ENCODE measurements around the gene RPL39L. TPM values are rescaled to one million over a fixed set of nuclear protein-coding genes. Genes with fewer than 3 reads are reported as not detected.

RPL39L gene
- total and polyA plus RNA-seq, 10 of the 15 experiments (the other 5 are each of a cell fraction or from before 2014, with no cell fraction given), result 12.5 to 67.8 (median 31.3) TPM

DNA sequence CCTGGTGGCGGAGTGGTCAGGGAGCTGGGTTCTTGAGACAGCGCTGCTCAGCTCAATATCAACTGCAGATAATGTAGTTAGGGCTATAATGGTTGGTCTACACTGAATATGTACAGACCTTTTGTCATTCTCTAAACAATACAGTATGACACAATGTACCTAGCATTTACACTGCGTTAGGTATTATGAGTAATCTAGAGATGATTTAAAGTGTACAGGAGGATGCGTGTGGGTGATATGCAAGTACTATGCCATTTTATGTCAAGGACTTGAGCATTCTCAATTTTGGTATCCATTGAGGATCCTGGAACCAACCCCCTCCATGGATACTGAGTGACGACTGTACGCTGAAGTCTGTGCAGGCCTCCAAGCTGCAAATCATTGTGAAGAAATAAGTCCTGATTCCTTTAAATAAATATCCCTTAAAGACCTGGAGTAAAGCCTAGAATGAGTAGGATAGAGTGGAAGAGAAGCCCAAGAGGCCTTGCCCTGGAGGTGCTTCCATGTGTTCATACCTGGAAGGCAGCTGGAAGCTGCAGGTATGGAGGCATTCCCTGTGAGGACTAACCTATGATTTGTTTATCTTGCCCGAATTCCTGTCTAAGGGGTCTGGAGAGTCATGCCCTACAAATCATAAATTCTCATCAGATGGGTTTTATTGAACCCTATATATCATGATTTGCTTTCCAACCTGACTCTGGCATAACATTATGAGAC is 42.3 kb upstream of the RPL39L start:
- Histone ChIP-seq H3K79me2 (ENCODE audit: control insufficient read depth, insufficient read depth, low read length) (no peaks in the 10 kb centered on the region), H3K27me3 (replicated peaks in 1 of 2; ENCODE audit: control insufficient read depth in 2 of 2, insufficient read depth in 2 of 2, low read length in 1 of 2) (no peaks in the 10 kb centered on the region), H3K9ac (ENCODE audit: control insufficient read depth, insufficient read depth, low read length) (no peak overlapping the region), H3K27ac (ENCODE audit: control insufficient read depth, insufficient read depth) (no peak overlapping the region), H3K4me1 (ENCODE audit: control insufficient read depth, insufficient read depth, low read length) (peaks cover 8% of the 10 kb centered on the region), H3K4me2 (ENCODE audit: control insufficient read depth, insufficient read depth) (no peak overlapping the region), H2AFZ (ENCODE audit: control insufficient read depth, low read depth, low read length) (no peak overlapping the region), H3K36me3 (ENCODE audit: control insufficient read depth in 2 of 2, insufficient read depth in 2 of 2, low read length in 1 of 2) (no peaks in the 10 kb centered on the region), H4K20me1 (ENCODE audit: control insufficient read depth, insufficient read depth) (no peaks in the 10 kb centered on the region), H3K9me3 (replicated peaks; ENCODE audit: control insufficient read depth, insufficient read depth, low read length) (no peaks in the 10 kb centered on the region; the same call in 2 of the 3 replicates), H3K4me3 (no peak overlapping the region)
- WGBS (ENCODE audit: insufficient coverage, insufficient replicate concordance, low lambda C conversion rate, missing lambda C conversion rate), result 86% methylated on average over 7 of the region's 7 CpGs
- no peak for DNase-seq (ENCODE audit: low read depth, low spot score)
- ChIA-PET SMC1A (ENCODE audit: uncharacterized antibody, unreplicated experiment) (interaction anchor here (0.6 kb wide), 1 partner anchor 188 kb away, joined by 3 read pairs; no protein-coding TSS in a partner anchor), RAD21 (ENCODE audit: unreplicated experiment) (no interaction called here), CTCF (interaction anchor here (0.6 to 1.3 kb wide), 2 partner anchors 16 to 73 kb away, joined by 3 to 5 read pairs; no protein-coding TSS in a partner anchor), POLR2A (no interaction called here)
- in situ Hi-C loops (cut with MboI) (no loop called here), intact Hi-C loops (cut with micrococcal nuclease; ENCODE audit: unreplicated experiment) (no loop called here)
- no TSS peak for BruUV-seq (replicated peaks)
- TF ChIP-seq PAX8 (IDR thresholded peaks at IDR 0.05), result no peak
- no peak for TF ChIP-seq CHD4 (IDR thresholded peaks at IDR 0.05)
- TF ChIP-seq, protein P1, sequence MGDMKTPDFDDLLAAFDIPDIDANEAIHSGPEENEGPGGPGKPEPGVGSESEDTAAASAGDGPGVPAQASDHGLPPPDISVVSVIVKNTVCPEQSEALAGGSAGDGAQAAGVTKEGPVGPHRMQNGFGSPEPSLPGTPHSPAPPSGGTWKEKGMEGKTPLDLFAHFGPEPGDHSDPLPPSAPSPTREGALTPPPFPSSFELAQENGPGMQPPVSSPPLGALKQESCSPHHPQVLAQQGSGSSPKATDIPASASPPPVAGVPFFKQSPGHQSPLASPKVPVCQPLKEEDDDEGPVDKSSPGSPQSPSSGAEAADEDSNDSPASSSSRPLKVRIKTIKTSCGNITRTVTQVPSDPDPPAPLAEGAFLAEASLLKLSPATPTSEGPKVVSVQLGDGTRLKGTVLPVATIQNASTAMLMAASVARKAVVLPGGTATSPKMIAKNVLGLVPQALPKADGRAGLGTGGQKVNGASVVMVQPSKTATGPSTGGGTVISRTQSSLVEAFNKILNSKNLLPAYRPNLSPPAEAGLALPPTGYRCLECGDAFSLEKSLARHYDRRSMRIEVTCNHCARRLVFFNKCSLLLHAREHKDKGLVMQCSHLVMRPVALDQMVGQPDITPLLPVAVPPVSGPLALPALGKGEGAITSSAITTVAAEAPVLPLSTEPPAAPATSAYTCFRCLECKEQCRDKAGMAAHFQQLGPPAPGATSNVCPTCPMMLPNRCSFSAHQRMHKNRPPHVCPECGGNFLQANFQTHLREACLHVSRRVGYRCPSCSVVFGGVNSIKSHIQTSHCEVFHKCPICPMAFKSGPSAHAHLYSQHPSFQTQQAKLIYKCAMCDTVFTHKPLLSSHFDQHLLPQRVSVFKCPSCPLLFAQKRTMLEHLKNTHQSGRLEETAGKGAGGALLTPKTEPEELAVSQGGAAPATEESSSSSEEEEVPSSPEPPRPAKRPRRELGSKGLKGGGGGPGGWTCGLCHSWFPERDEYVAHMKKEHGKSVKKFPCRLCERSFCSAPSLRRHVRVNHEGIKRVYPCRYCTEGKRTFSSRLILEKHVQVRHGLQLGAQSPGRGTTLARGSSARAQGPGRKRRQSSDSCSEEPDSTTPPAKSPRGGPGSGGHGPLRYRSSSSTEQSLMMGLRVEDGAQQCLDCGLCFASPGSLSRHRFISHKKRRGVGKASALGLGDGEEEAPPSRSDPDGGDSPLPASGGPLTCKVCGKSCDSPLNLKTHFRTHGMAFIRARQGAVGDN (IDR thresholded peaks at IDR 0.05), result no peak
- TF ChIP-seq CBX3 (IDR thresholded peaks at IDR 0.05; ENCODE audit: borderline replicate concordance, low read depth), result no peak
- no peak for TF ChIP-seq STAT3 (IDR thresholded peaks at IDR 0.05; ENCODE audit: low read depth, low read length)
- no peak for TF ChIP-seq ZNF384 (IDR thresholded peaks at IDR 0.05; ENCODE audit: borderline replicate concordance, low read depth, low read length)
- no peak for TF ChIP-seq ASH2L (IDR thresholded peaks at IDR 0.05; ENCODE audit: borderline replicate concordance, low read depth)
- no peak for TF ChIP-seq BHLHE40 (IDR thresholded peaks at IDR 0.05; ENCODE audit: borderline replicate concordance in 1 of 2, low read depth in 2 of 2, low read length in 1 of 2)
- TF ChIP-seq SMAD5 (IDR thresholded peaks at IDR 0.05; ENCODE audit: low read depth), result no peak
- TF ChIP-seq SMARCA5 (IDR thresholded peaks at IDR 0.05), result no peak
- TF ChIP-seq PML (IDR thresholded peaks at IDR 0.05; ENCODE audit: low read length), result no peak
- no peak for TF ChIP-seq JUNB (IDR thresholded peaks at IDR 0.05)
- no peak for TF ChIP-seq YBX1 (IDR thresholded peaks at IDR 0.05)
- TF ChIP-seq, protein P2, sequence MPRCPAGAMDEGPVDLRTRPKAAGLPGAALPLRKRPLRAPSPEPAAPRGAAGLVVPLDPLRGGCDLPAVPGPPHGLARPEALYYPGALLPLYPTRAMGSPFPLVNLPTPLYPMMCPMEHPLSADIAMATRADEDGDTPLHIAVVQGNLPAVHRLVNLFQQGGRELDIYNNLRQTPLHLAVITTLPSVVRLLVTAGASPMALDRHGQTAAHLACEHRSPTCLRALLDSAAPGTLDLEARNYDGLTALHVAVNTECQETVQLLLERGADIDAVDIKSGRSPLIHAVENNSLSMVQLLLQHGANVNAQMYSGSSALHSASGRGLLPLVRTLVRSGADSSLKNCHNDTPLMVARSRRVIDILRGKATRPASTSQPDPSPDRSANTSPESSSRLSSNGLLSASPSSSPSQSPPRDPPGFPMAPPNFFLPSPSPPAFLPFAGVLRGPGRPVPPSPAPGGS (IDR thresholded peaks at IDR 0.05; ENCODE audit: borderline replicate concordance, insufficient read depth, low read depth, low read length, poor library complexity, severe bottlenecking), result no peak
- no peak for TF ChIP-seq MTA2 (IDR thresholded peaks at IDR 0.05; ENCODE audit: low read depth)
- ATAC-seq, result no peak
- FAIRE-seq, result no peak

Measured in GM12878 (cell line).